Lower lobe of right lung (tissue), 2 donors: ENCODE results near the gene IL22. TPM values are rescaled to one million over a fixed set of nuclear protein-coding genes. Genes with fewer than 3 reads are reported as not detected.

ENCODE experiments used
- ATAC-seq, 2 donors: fragments of 200-7000 bp; cut with Tn5 transposase; one replicate each; pipeline ENCODE4 v1.9.1; 2020 to 2022; ENCODE audit warnings: mild to moderate bottlenecking in 2 of 2, moderate library complexity in 2 of 2
- DNase-seq: peaks from one replicate; pipeline ENCODE4 v3.0.0-alpha.2; 2020
- H3K27ac ChIP-seq: fragments of 200-600 bp; one replicate; pipeline ENCODE4 v1.8.0; 2022
- H3K27me3 ChIP-seq: fragments of 200-600 bp; one replicate; pipeline ENCODE4 v1.8.0; 2022; ENCODE audit warnings: low read depth
- H3K36me3 ChIP-seq: fragments of 200-600 bp; one replicate; pipeline ENCODE4 v1.8.0; 2022; ENCODE audit warnings: mild to moderate bottlenecking
- H3K4me1 ChIP-seq: fragments of 200-600 bp; one replicate; pipeline ENCODE4 v1.8.0; 2022
- H3K4me3 ChIP-seq: fragments of 200-600 bp; one replicate; pipeline ENCODE4 v1.8.0; 2022; ENCODE audit warnings: mild to moderate bottlenecking
- H3K9me3 ChIP-seq: fragments of 200-600 bp; one replicate; pipeline ENCODE4 v1.8.0; 2022
- intact Hi-C: fragments of 100-400 bp; cut with DNase I; formaldehyde crosslinking; loops from one replicate; pipeline ENCODE4 v1.11.0; 2022
- long read RNA-seq: library from polyadenylated mRNA; unstranded; transcript quantifications from one replicate; pipeline ENCODE4 v2.0.0, GENCODE V29; 2021
- total RNA-seq: library from RNA; stranded (reverse); fragmentation: NEBNext Ultra II Directional; extraction: Animal tissue kit (Norgen Biotek cat#: 25700); gene quantifications from one replicate; pipeline ENCODE4 v1.2.1, GENCODE V29; 2021
- TF ChIP-seq, protein P1 (sequence below): fragments of 200-600 bp; IDR thresholded peaks from one replicate; pipeline ENCODE4 v1.8.0; 2022; ENCODE audit warnings: antibody characterized with exemption, mild to moderate bottlenecking
- donor health status: DM: no; HTN: yes; CAD: no; lungs with severe emphysema.

Gene IL22, protein sequence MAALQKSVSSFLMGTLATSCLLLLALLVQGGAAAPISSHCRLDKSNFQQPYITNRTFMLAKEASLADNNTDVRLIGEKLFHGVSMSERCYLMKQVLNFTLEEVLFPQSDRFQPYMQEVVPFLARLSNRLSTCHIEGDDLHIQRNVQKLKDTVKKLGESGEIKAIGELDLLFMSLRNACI
- not detected for total RNA-seq
- long read RNA-seq: 0 reads

DNA sequence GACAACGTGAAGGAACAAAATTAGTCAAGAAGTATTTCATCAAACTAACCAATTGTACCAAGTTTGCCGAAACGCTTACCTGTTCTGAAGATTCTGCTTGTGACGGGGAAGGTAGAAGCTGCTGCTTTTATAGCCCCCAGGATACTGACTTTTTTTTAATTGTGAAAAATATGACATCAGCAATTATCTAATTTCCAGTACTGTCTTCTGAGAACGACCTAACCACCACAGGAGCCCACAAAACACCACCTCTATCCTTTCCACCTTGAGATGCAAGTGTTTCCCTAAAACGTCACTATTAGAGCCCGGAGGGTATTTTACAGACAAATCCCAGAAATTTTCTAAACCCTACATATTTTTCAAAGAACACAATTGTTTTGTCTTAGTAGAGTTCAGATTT lies at the start of gene IL22:
IL22 (minus strand) TSS at position 101 of the 400 bp plus-strand sequence. CDS start 156 bp downstream, outside the sequence.
- TF ChIP-seq, protein P1, sequence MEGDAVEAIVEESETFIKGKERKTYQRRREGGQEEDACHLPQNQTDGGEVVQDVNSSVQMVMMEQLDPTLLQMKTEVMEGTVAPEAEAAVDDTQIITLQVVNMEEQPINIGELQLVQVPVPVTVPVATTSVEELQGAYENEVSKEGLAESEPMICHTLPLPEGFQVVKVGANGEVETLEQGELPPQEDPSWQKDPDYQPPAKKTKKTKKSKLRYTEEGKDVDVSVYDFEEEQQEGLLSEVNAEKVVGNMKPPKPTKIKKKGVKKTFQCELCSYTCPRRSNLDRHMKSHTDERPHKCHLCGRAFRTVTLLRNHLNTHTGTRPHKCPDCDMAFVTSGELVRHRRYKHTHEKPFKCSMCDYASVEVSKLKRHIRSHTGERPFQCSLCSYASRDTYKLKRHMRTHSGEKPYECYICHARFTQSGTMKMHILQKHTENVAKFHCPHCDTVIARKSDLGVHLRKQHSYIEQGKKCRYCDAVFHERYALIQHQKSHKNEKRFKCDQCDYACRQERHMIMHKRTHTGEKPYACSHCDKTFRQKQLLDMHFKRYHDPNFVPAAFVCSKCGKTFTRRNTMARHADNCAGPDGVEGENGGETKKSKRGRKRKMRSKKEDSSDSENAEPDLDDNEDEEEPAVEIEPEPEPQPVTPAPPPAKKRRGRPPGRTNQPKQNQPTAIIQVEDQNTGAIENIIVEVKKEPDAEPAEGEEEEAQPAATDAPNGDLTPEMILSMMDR: no peak
- H3K4me3 ChIP-seq: no peak within 1 kb of the TSS
- no peaks in the 10 kb centered on the region for H3K36me3 ChIP-seq
- H3K27me3 ChIP-seq: no peaks in the 10 kb centered on the region
- H3K9me3 ChIP-seq: no peaks in the 10 kb centered on the region
- H3K4me1 ChIP-seq: no peaks in the 10 kb centered on the region
- ATAC-seq (no peak), DNase-seq (no peak)
- no peak within 1 kb of the TSS for H3K27ac ChIP-seq
- intact Hi-C loops: no loop called here

GRCh38 chr12:68297929-68298328 lies 44.5 kb upstream of the IL22 start:
- no peaks in the 10 kb centered on the region for H3K4me1 ChIP-seq
- intact Hi-C loops: no loop called here
- no peak overlapping the region for H3K4me3 ChIP-seq
- no peaks in the 10 kb centered on the region for H3K27me3 ChIP-seq
- TF ChIP-seq, protein P1: no peak
- H3K9me3 ChIP-seq: no peaks in the 10 kb centered on the region
- ATAC-seq (no peak), DNase-seq (no peak)
- H3K27ac ChIP-seq: no peak overlapping the region
- H3K36me3 ChIP-seq: peaks cover 29% of the 10 kb centered on the region

GRCh38 chr12:68294251-68294650 lies 40.8 kb upstream of the IL22 start:
- TF ChIP-seq, protein P1: no peak
- no peaks in the 10 kb centered on the region for H3K9me3 ChIP-seq
- intact Hi-C loops: no loop called here
- H3K4me1 ChIP-seq: no peaks in the 10 kb centered on the region
- H3K27me3 ChIP-seq: no peaks in the 10 kb centered on the region
- H3K36me3 ChIP-seq: peaks cover 16% of the 10 kb centered on the region
- DNase-seq (no peak), ATAC-seq (no peak)
- no peak overlapping the region for H3K4me3 ChIP-seq
- no peak overlapping the region for H3K27ac ChIP-seq

- ATAC-seq: no peak
- TF ChIP-seq, protein P1: no peak
- no peaks in the 10 kb centered on the region for H3K9me3 ChIP-seq
- no peaks in the 10 kb centered on the region for H3K4me1 ChIP-seq
- DNase-seq: no peak
- H3K36me3 ChIP-seq: peaks cover 16% of the 10 kb centered on the region
- no peak overlapping the region for H3K4me3 ChIP-seq
- no peak overlapping the region for H3K27ac ChIP-seq
- no peaks in the 10 kb centered on the region for H3K27me3 ChIP-seq
- intact Hi-C loops: no loop called here
These were observed 39.9 kb upstream of the IL22 start for GRCh38 chr12:68293347-68293746.

DNA sequence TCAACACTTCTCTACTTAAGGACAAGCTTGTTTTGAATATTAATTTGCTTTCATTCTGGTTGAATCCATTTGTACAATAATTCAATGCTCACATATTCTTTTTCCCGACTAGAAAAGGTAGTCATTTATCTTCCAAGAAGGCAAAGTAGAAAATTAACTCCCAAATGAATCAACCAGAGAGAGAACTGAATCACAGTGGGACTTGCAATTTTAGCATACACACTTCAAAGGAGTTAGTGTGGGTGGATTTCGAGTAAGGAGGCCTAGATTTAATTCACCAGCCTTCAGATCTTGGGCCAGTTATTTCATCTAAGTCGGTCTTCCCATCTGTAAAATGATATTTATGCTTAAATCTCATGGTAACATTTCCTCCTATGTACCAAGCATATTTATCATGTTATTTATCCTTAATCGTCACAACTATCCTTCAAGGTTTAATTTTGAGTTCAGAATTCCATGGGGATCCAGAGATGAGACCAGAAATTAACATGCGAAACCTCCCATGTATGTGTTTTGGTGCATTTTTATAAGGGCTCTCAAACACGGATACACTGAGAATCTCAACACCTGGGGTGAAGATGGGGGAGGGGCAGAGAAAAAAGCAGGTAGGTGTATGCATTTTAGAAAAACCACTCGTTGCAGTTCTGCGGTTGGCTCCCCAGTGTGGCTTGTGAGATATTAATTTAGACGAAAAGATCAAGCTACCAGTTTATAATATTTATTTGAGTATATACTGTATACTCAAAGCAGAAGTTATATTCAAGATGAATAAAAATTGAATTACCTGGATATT lies 38.9 kb upstream of the IL22 start:
- Histone ChIP-seq H3K9me3 (no peaks in the 10 kb centered on the region), H3K27me3 (no peaks in the 10 kb centered on the region), H3K4me3 (no peak overlapping the region), H3K36me3 (peaks cover 16% of the 10 kb centered on the region), H3K27ac (no peak overlapping the region), H3K4me1 (no peaks in the 10 kb centered on the region)
- no peak for ATAC-seq
- TF ChIP-seq, protein P1: no peak
- intact Hi-C loops: no loop called here
- DNase-seq: no peak
